Astrocyte of the cerebellum (primary cell): ENCODE measurements around the gene DIP2C.

Source experiments
- DNase-seq: peaks from one replicate; pipeline ENCODE4 v3.0.0-alpha.2; 2011; ENCODE audit warnings: low read depth
- H3K4me3 ChIP-seq: 2 replicates; pipeline ENCODE4 v1.5.1; 2011; ENCODE audit warnings: mild to moderate bottlenecking, low read depth, low read length, moderate library complexity
- in situ Hi-C: cut with HindIII; loops from 2 replicates; pipeline ENCODE4 v1.10.0; 2017; ENCODE audit warnings: low sequenced_read_pairs
- TF ChIP-seq, protein P1 (sequence below): IDR thresholded peaks from 2 replicates; pipeline ENCODE4 v1.5.1; 2012; ENCODE audit warnings: low read length, low read depth, moderate library complexity, mild to moderate bottlenecking; ENCODE audit errors: missing control alignments

DIP2C gene

DNA sequence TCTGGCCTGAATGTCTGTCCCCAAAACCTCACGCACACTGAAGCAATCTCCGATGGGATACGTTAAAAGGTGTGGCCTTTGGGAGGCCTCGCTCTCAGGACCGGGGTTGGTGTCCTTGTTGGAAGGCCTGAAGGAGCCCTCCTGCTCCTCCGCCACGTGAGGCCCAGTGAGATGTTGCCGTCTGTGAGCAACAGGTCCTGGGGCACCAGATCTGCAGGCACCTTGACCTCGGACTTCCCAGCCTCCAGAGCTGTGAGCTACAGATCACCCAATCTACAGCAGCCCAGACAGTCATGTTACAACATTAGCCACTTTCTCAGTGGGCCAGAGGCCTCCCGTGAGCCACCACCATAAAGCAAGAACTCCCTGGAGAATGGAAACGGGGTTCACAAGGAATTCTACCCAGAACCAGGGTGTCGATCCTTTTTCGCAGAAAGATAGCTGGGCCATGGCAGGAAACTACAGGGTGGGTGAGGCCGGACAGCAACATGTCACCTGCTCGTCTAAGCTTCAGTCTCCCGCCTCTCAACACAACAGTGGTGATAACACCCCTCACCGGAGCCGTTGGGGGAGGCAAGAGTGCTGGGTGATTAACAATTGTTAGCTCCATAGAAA lies 87.0 kb downstream of the DIP2C start:
- no peak overlapping the region for H3K4me3 ChIP-seq
- in situ Hi-C loops, result loop anchor here (10.0 kb wide), 1 partner anchor 72 kb away; no protein-coding TSS in a partner anchor
- TF ChIP-seq, protein P1, sequence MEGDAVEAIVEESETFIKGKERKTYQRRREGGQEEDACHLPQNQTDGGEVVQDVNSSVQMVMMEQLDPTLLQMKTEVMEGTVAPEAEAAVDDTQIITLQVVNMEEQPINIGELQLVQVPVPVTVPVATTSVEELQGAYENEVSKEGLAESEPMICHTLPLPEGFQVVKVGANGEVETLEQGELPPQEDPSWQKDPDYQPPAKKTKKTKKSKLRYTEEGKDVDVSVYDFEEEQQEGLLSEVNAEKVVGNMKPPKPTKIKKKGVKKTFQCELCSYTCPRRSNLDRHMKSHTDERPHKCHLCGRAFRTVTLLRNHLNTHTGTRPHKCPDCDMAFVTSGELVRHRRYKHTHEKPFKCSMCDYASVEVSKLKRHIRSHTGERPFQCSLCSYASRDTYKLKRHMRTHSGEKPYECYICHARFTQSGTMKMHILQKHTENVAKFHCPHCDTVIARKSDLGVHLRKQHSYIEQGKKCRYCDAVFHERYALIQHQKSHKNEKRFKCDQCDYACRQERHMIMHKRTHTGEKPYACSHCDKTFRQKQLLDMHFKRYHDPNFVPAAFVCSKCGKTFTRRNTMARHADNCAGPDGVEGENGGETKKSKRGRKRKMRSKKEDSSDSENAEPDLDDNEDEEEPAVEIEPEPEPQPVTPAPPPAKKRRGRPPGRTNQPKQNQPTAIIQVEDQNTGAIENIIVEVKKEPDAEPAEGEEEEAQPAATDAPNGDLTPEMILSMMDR, result no peak
- DNase-seq, result no peak

DNA sequence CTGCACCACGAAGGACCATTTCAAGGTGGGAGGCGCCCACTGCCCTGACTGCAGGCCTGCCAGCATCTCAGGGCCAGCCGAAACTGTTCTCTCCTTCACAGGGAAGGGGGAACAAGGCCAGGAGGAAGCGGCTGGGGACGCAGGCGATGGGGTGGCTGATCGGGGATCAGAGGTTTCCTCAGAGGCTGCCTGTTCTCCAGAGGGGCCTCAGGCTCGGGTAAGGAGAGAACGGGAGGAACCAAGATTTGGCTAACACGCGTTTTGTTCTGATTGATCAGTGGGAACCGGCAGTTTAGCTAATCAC lies 87.9 kb downstream of the DIP2C start:
- in situ Hi-C loops, result loop anchor here (10.0 kb wide), 1 partner anchor 73 kb away; no protein-coding TSS in a partner anchor
- no peak for DNase-seq
- TF ChIP-seq, protein P1, result no peak
- no peak overlapping the region for H3K4me3 ChIP-seq

DNA sequence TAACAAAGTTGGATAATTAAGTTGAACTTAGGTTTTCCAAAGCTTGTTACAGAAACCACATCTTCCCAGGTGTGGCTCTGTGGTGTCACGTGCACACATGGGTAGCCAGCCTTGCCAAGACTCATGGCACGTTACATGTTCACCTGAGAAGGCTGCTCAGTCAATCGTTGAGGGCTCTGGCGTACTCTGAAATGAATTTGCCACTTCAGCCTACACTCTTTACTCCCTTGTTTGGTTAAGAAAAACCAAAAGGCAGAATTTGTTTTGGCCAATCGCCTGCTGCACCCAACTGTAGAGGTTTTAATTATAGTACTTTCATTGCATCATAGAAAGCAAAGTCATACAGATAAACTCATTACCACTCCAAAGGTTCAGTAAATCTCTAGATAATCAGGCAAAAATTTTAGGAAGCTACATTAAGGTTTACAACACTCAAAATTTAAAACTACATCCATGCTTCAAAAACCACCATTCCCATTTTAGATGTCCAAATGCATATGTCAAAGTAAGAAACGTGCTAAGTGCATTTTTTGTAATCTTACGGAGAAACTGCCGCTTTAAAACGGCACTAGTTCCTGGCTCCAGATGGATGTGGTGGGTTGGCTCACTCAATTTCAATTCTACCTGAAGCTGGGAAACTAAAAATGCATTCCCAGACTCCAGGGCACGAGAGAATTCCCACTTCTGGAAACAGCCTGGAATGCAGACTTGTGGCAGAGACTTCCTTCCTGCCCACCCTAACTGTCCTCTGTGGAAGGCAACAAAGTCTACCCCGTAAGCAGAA lies 88.4 kb downstream of the DIP2C start:
- no peak for DNase-seq
- TF ChIP-seq, protein P1, result no peak
- in situ Hi-C loops, result loop anchor here (10.0 kb wide), 1 partner anchor 74 kb away; no protein-coding TSS in a partner anchor
- no peak overlapping the region for H3K4me3 ChIP-seq

DNA sequence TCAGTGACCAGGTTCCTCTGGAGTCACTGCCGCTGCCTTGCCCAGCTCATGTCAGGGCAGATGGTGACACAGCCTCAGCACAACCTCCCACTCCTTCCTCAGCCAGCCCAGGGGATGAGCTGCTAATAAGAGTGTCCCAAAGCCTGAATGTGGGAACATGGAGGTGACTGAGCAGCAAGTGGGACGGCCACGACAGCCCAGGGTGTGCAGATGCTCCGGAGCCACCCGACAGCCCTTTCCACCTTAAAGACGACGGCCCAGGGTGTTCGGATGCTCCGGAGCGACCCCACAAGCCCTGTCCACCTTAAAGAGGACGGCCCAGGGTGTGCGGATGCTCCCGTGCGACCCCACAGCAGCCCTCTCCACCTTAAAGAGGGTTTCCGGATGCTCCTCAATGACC lies 89.2 kb downstream of the DIP2C start:
- TF ChIP-seq, protein P1, result no peak
- H3K4me3 ChIP-seq, result no peak overlapping the region
- in situ Hi-C loops, result loop anchor here (10.0 kb wide), 1 partner anchor 75 kb away; no protein-coding TSS in a partner anchor
- no peak for DNase-seq

DNA sequence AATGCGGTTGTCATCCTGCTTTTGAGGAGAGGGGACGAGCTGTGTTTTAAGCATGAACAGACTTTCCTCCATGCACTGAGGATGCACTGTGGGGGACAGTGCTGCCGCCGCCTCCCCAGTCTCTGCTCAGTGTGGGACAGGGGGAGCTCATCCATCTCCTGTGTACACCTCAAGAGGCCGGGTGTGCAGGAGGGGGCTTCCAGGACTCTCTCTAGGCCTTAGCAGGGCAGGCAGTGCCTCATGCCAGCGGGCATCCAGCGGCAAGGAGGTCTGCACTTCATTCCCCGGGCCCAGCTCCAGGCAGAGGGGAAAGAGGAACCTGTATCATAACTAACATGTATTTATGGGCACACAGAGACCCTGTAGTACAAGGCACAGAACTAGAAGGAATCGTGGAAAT lies 89.7 kb downstream of the DIP2C start:
- in situ Hi-C loops, result loop anchor here (5.0 to 10.0 kb wide), 2 partner anchors 72 to 75 kb away; no protein-coding TSS in a partner anchor
- DNase-seq, result no peak
- TF ChIP-seq, protein P1, result no peak
- H3K4me3 ChIP-seq, result no peak overlapping the region

DNA sequence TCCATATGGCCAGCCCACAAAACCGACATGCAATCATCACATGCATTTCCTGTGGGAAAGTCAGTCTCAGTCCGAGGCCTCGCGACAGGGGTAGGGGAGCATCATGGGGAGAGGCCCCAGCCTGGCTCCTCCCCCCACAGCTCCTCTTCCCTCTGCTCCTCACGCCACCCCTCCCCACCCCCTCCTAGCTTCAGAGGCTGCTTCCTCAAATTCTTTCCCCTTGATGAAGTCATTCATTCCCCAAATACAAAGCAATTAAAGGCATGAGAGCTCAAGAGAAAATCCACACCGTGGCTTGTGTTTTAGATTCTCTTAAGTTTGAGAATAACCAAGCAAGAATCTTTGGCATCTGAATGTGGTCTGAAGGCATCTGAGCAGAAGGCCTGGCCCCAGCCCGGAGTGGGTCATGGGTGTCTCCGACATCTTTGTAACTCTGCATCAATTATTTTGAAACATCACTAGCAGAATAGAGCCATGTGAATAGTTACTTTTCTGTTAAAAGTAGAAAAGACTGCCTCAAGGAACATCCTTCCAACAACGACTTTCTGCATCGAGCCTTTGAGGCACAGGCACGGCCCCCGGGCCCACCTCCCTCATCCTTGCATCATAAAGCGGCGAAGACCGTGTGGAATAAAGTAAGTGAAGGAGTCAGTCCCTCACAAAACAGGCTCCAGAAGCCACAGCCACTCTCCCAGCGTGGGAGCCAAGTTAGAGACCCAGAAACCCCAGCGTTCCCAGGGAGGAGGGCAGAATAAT lies 90.9 kb downstream of the DIP2C start:
- in situ Hi-C loops, result loop anchor here (5.0 kb wide), 1 partner anchor 71 kb away; no protein-coding TSS in a partner anchor
- H3K4me3 ChIP-seq, result no peak overlapping the region
- TF ChIP-seq, protein P1, result no peak
- peak; percentile 93 for DNase-seq
